ENCODE results near the gene NEURL1. TPM values are rescaled to one million over a fixed set of nuclear protein-coding genes. Genes with fewer than 3 reads are reported as not detected.
"Not testable (repeated sequence)": the region's sequence is repeated elsewhere in the genome, so short reads cannot be mapped to it uniquely, and the experiment has no call there.

The NEURL1 gene
- total RNA-seq, 2 donors from 2014 or later: 0.37 to 0.38 TPM

GRCh38 chr10:103602852-103603155, 109.3 kb downstream of the NEURL1 start:
- H3K9me3 ChIP-seq (ENCODE audit: control insufficient read depth, low read length): peaks cover 5% of the 10 kb centered on the region
- Mint-ChIP-seq H3K4me3 (no peak overlapping the region), H3K27ac (no peak overlapping the region), H3K36me3 (ENCODE audit: low read depth) (peaks cover 37% of the 10 kb centered on the region), H3K4me1 (peaks cover 3% of the 10 kb centered on the region), H3K9me3 (peaks cover 16% of the 10 kb centered on the region), H3K27me3 (ENCODE audit: insufficient read depth) (no peaks in the 10 kb centered on the region)
- H3K9ac ChIP-seq (ENCODE audit: extremely low read depth, low read length, poor library complexity, severe bottlenecking): no peak overlapping the region
- no peak for DNase-seq
- 96 to 97% methylated on average over 8 to 16 of the region's 16 CpGs for WGBS, 2 experiments (ENCODE audit: insufficient coverage in 1 of 2, insufficient read length in 1 of 2)
- no peak overlapping the region for H3K4me3 ChIP-seq (ENCODE audit: low read length)
- no peak overlapping the region for H3K27ac ChIP-seq (ENCODE audit: low read depth, low read length)
- H3K27me3 ChIP-seq (ENCODE audit: control insufficient read depth, insufficient read depth, low read length, poor library complexity, severe bottlenecking): no peaks in the 10 kb centered on the region
- TF ChIP-seq CTCF (conservative IDR thresholded peaks at IDR 0.05): no peak
- H3K4me1 ChIP-seq (ENCODE audit: control insufficient read depth, insufficient read depth, low read length): no peaks in the 10 kb centered on the region
- peaks cover 6% of the 10 kb centered on the region for H3K36me3 ChIP-seq (ENCODE audit: control insufficient read depth, insufficient read depth, low read length)

GRCh38 chr10:103603382-103603781, 109.9 kb downstream of the NEURL1 start:
- no peak for DNase-seq
- peaks cover 41% of the 10 kb centered on the region for H3K36me3 Mint-ChIP-seq (ENCODE audit: low read depth)
- H3K4me1 ChIP-seq (ENCODE audit: control insufficient read depth, insufficient read depth, low read length): no peaks in the 10 kb centered on the region
- H3K27me3 ChIP-seq (ENCODE audit: control insufficient read depth, insufficient read depth, low read length, poor library complexity, severe bottlenecking): no peaks in the 10 kb centered on the region
- peaks cover 3% of the 10 kb centered on the region for H3K4me1 Mint-ChIP-seq
- peaks cover 21% of the 10 kb centered on the region for H3K9me3 Mint-ChIP-seq
- peaks cover 6% of the 10 kb centered on the region for H3K36me3 ChIP-seq (ENCODE audit: control insufficient read depth, insufficient read depth, low read length)
- no peak overlapping the region for H3K27ac ChIP-seq (ENCODE audit: low read depth, low read length)
- no peak overlapping the region for H3K4me3 Mint-ChIP-seq
- TF ChIP-seq CTCF (conservative IDR thresholded peaks at IDR 0.05): no peak
- 95% methylated on average over 15 to 23 of the region's 23 CpGs for WGBS, 2 experiments (ENCODE audit: insufficient coverage in 1 of 2, insufficient read length in 1 of 2)
- no peak overlapping the region for H3K9ac ChIP-seq (ENCODE audit: extremely low read depth, low read length, poor library complexity, severe bottlenecking)
- H3K9me3 ChIP-seq (ENCODE audit: control insufficient read depth, low read length): peaks cover 5% of the 10 kb centered on the region
- no peaks in the 10 kb centered on the region for H3K27me3 Mint-ChIP-seq (ENCODE audit: insufficient read depth)
- H3K4me3 ChIP-seq (ENCODE audit: low read length): no peak overlapping the region
- H3K27ac Mint-ChIP-seq: no peak overlapping the region

GRCh38 chr10:103605359-103606096, 112.0 kb downstream of the NEURL1 start:
- 93 to 98% methylated on average over 12 of the region's 12 CpGs for WGBS, 2 experiments (ENCODE audit: insufficient coverage in 1 of 2, insufficient read length in 1 of 2)
- H3K4me3 Mint-ChIP-seq: no peak overlapping the region
- Histone ChIP-seq H3K4me3 (ENCODE audit: low read length) (no peak overlapping the region), H3K4me1 (ENCODE audit: control insufficient read depth, insufficient read depth, low read length) (no peaks in the 10 kb centered on the region), H3K36me3 (ENCODE audit: control insufficient read depth, insufficient read depth, low read length) (peaks cover 6% of the 10 kb centered on the region), H3K27ac (ENCODE audit: low read depth, low read length) (no peak overlapping the region), H3K9me3 (ENCODE audit: control insufficient read depth, low read length) (peaks cover 5% of the 10 kb centered on the region), H3K9ac (ENCODE audit: extremely low read depth, low read length, poor library complexity, severe bottlenecking) (no peak overlapping the region), H3K27me3 (ENCODE audit: control insufficient read depth, insufficient read depth, low read length, poor library complexity, severe bottlenecking) (no peaks in the 10 kb centered on the region)
- no peaks in the 10 kb centered on the region for H3K4me1 Mint-ChIP-seq
- TF ChIP-seq CTCF (conservative IDR thresholded peaks at IDR 0.05): peak; percentile 75
- peaks cover 56% of the 10 kb centered on the region for H3K36me3 Mint-ChIP-seq (ENCODE audit: low read depth)
- H3K27ac Mint-ChIP-seq: no peak overlapping the region
- peaks cover 23% of the 10 kb centered on the region for H3K9me3 Mint-ChIP-seq
- DNase-seq: peak; percentile 88
- no peaks in the 10 kb centered on the region for H3K27me3 Mint-ChIP-seq (ENCODE audit: insufficient read depth)

- H3K27me3 ChIP-seq (ENCODE audit: control insufficient read depth, insufficient read depth, low read length, poor library complexity, severe bottlenecking); H3K4me3 ChIP-seq (ENCODE audit: low read length); H3K9me3 ChIP-seq (ENCODE audit: control insufficient read depth, low read length); H3K4me3 Mint-ChIP-seq; H3K9ac ChIP-seq (ENCODE audit: extremely low read depth, low read length, poor library complexity, severe bottlenecking); H3K27me3 Mint-ChIP-seq (ENCODE audit: insufficient read depth); H3K4me1 ChIP-seq (ENCODE audit: control insufficient read depth, insufficient read depth, low read length); H3K36me3 ChIP-seq (ENCODE audit: control insufficient read depth, insufficient read depth, low read length); H3K27ac ChIP-seq (ENCODE audit: low read depth, low read length); DNase-seq; H3K4me1 Mint-ChIP-seq; H3K27ac Mint-ChIP-seq: not testable (repeated sequence)
- peaks cover 23% of the 10 kb centered on the region for H3K9me3 Mint-ChIP-seq
- WGBS, 2 experiments (ENCODE audit: insufficient coverage in 1 of 2, insufficient read length in 1 of 2): 90% methylated on average over 1 of the region's 1 CpG; no CpG with 5 or more reads in 1 of the 2 experiments
- H3K36me3 Mint-ChIP-seq (ENCODE audit: low read depth): peaks cover 60% of the 10 kb centered on the region
These were observed 112.6 kb downstream of the NEURL1 start for GRCh38 chr10:103606097-103606438.

GRCh38 chr10:103607051-103607450, 113.5 kb downstream of the NEURL1 start:
- not testable (repeated sequence) for H3K27me3 Mint-ChIP-seq (ENCODE audit: insufficient read depth); H3K4me1 ChIP-seq (ENCODE audit: control insufficient read depth, insufficient read depth, low read length); H3K9ac ChIP-seq (ENCODE audit: extremely low read depth, low read length, poor library complexity, severe bottlenecking); H3K27ac Mint-ChIP-seq; H3K4me3 Mint-ChIP-seq; H3K4me3 ChIP-seq (ENCODE audit: low read length); H3K4me1 Mint-ChIP-seq; DNase-seq; H3K9me3 ChIP-seq (ENCODE audit: control insufficient read depth, low read length); H3K36me3 ChIP-seq (ENCODE audit: control insufficient read depth, insufficient read depth, low read length); H3K27me3 ChIP-seq (ENCODE audit: control insufficient read depth, insufficient read depth, low read length, poor library complexity, severe bottlenecking); H3K27ac ChIP-seq (ENCODE audit: low read depth, low read length)
- WGBS, 2 experiments (ENCODE audit: insufficient coverage in 1 of 2, insufficient read length in 1 of 2): 93 to 100% methylated on average over 9 to 28 of the region's 32 CpGs
- Mint-ChIP-seq H3K9me3 (peaks cover 23% of the 10 kb centered on the region), H3K36me3 (ENCODE audit: low read depth) (peaks cover 60% of the 10 kb centered on the region)

All from endodermal cell (in vitro differentiated cells).